GM18951 (cell line): ENCODE data around the gene CUL1.

Experiments used
- POLR2A ChIP-seq: IDR thresholded peaks from 4 replicates; pipeline ENCODE4 v1.6.1; 2011; ENCODE audit warnings: mild to moderate bottlenecking; ENCODE audit not compliant: insufficient read length, insufficient read depth; ENCODE audit errors: extremely low read depth
- in situ Hi-C: fragments of 300-500 bp; cut with MboI; formaldehyde crosslinking; loops from one replicate; pipeline ENCODE4 v1.12.0; 2022; ENCODE audit warnings: low sequenced_read_pairs, mixed read lengths, inconsistent platforms; ENCODE audit not compliant: unreplicated experiment

CUL1 gene

GRCh38 chr7:148828965-148829364, 130.3 kb downstream of the CUL1 start:
- in situ Hi-C loops = no loop called here
- no peak for TF ChIP-seq POLR2A

GRCh38 chr7:148830897-148831692, 132.4 kb downstream of the CUL1 start:
- in situ Hi-C loops = no loop called here
- no peak for TF ChIP-seq POLR2A

GRCh38 chr7:148831782-148832181, 133.1 kb downstream of the CUL1 start:
- TF ChIP-seq POLR2A = no peak
- in situ Hi-C loops = no loop called here

GRCh38 chr7:148834605-148835004, 135.9 kb downstream of the CUL1 start:
- no peak for TF ChIP-seq POLR2A
- in situ Hi-C loops = no loop called here

- TF ChIP-seq POLR2A = no peak
- in situ Hi-C loops = no loop called here
Measured at GRCh38 chr7:148835854-148836253, 137.2 kb downstream of the CUL1 start.

GRCh38 chr7:148838905-148839304, 140.2 kb downstream of the CUL1 start:
- in situ Hi-C loops = no loop called here
- no peak for TF ChIP-seq POLR2A

- TF ChIP-seq POLR2A = no peak
- in situ Hi-C loops = no loop called here
Measured at GRCh38 chr7:148847815-148848734, 149.4 kb downstream of the CUL1 start.

GRCh38 chr7:148849393-148850098, 150.8 kb downstream of the CUL1 start:
- in situ Hi-C loops = no loop called here
- no peak for TF ChIP-seq POLR2A

GRCh38 chr7:148850564-148850963, 151.9 kb downstream of the CUL1 start:
- TF ChIP-seq POLR2A = no peak
- in situ Hi-C loops = no loop called here
